Epidermal melanocyte (primary cell): ENCODE results near the gene GRIP1.

Source experiments
- DNase-seq: peaks from one replicate; pipeline ENCODE4 v3.0.0; 2011; ENCODE audit warnings: low spot score; ENCODE audit not compliant: insufficient read length

GRIP1 gene

GRCh38 chr12:66398931-66399910, 279.7 kb downstream of the GRIP1 start:
- DNase-seq: no peak

GRCh38 chr12:66397574-66398290, 281.1 kb downstream of the GRIP1 start:
- no peak for DNase-seq

- DNase-seq: no peak
Observed at GRCh38 chr12:66393890-66394289, 285.0 kb downstream of the GRIP1 start.

- no peak for DNase-seq
Observed at GRCh38 chr12:66392266-66392915, 286.5 kb downstream of the GRIP1 start.

- DNase-seq: no peak
Observed at GRCh38 chr12:66388517-66388916, 290.4 kb downstream of the GRIP1 start.

- no peak for DNase-seq
Observed at GRCh38 chr12:66387117-66387516, 291.8 kb downstream of the GRIP1 start.

- DNase-seq: no peak
Observed at GRCh38 chr12:66380769-66381535, 297.9 kb downstream of the GRIP1 start.

GRCh38 chr12:66379616-66380015, 299.3 kb downstream of the GRIP1 start:
- no peak for DNase-seq

GRCh38 chr12:66375560-66375959, 303.3 kb downstream of the GRIP1 start:
- DNase-seq: no peak

- no peak for DNase-seq
Observed at GRCh38 chr12:66371982-66372381, 306.9 kb downstream of the GRIP1 start.

- no peak for DNase-seq
Observed at GRCh38 chr12:66367015-66367667, 311.7 kb downstream of the GRIP1 start.

GRCh38 chr12:66365718-66366490, 313.0 kb downstream of the GRIP1 start:
- no peak for DNase-seq

- DNase-seq: no peak
Observed at GRCh38 chr12:66361703-66362102, 317.2 kb downstream of the GRIP1 start.

GRCh38 chr12:66359300-66359699, 319.6 kb downstream of the GRIP1 start:
- no peak for DNase-seq

- no peak for DNase-seq
Observed at GRCh38 chr12:66354291-66354690, 324.6 kb downstream of the GRIP1 start.

- DNase-seq: no peak
Observed at GRCh38 chr12:66352899-66353298, 326.0 kb downstream of the GRIP1 start.

- DNase-seq: no peak
Observed at GRCh38 chr12:66352197-66352596, 326.7 kb downstream of the GRIP1 start.

GRCh38 chr12:66351301-66351700, 327.6 kb downstream of the GRIP1 start:
- DNase-seq: no peak

GRCh38 chr12:66345956-66346355, 332.9 kb downstream of the GRIP1 start:
- DNase-seq: no peak

- DNase-seq: no peak
Observed at GRCh38 chr12:66345212-66345611, 333.7 kb downstream of the GRIP1 start.
